GM12864 (cell line): ENCODE results near the gene RFNG.

Source experiments
- DNase-seq: peaks from one replicate; pipeline ENCODE4 v3.0.0-alpha.2; 2011; ENCODE audit warnings: low read depth
- H3K4me3 ChIP-seq: 2 replicates; pipeline ENCODE4 v1.5.1; 2011; ENCODE audit warnings: mild to moderate bottlenecking, low read depth, low read length, control low read depth
- CTCF ChIP-seq: IDR thresholded peaks from 2 replicates; pipeline ENCODE4 v1.5.1; 2011; ENCODE audit warnings: low read depth, mild to moderate bottlenecking, moderate library complexity, low read length, control low read depth, inconsistent platforms; ENCODE audit errors: missing control alignments

Gene RFNG

GRCh38 chr17:82021900-82022309 is 29.7 kb downstream of the RFNG start:
- H3K4me3 ChIP-seq = peak overlapping the region; percentile 83
- TF ChIP-seq CTCF = no peak
- no peak for DNase-seq

- no peak for DNase-seq
- H3K4me3 ChIP-seq = peak overlapping the region; percentile 83
- TF ChIP-seq CTCF = peak; percentile 78
Observed at GRCh38 chr17:82021107-82021899, 30.3 kb downstream of the RFNG start.

- H3K4me3 ChIP-seq = no peak overlapping the region; the same call in 1 of the 2 replicates
- TF ChIP-seq CTCF = no peak
- no peak for DNase-seq
Observed at GRCh38 chr17:82020572-82021106, 31.0 kb downstream of the RFNG start.

- H3K4me3 ChIP-seq = no peak overlapping the region
- no peak for DNase-seq
- TF ChIP-seq CTCF = peak; percentile 89
Observed at GRCh38 chr17:82019690-82020571, 31.7 kb downstream of the RFNG start.

GRCh38 chr17:82018989-82019689 is 32.5 kb downstream of the RFNG start:
- TF ChIP-seq CTCF = no peak
- DNase-seq = no peak
- no peak overlapping the region for H3K4me3 ChIP-seq

GRCh38 chr17:82018152-82018988 is 33.2 kb downstream of the RFNG start:
- no peak for DNase-seq
- no peak for TF ChIP-seq CTCF
- no peak overlapping the region for H3K4me3 ChIP-seq
